ENCODE measurements around the gene DNAH6. TPM values are rescaled to one million over a fixed set of nuclear protein-coding genes. Genes with fewer than 3 reads are reported as not detected.

Gene DNAH6
- total RNA-seq, 2 experiments from 2014 or later, result 0.60 to 1.00 TPM

- peaks cover 76% of the 10 kb centered on the region for H3K4me1 Mint-ChIP-seq
These were observed 266.6 kb downstream of the DNAH6 start for GRCh38 chr2:84782717-84783442.

GRCh38 chr2:84785950-84786349 lies 269.7 kb downstream of the DNAH6 start:
- peaks cover 15% of the 10 kb centered on the region for H3K9me3 Mint-ChIP-seq
- peaks cover 13% of the 10 kb centered on the region for H3K36me3 Mint-ChIP-seq (ENCODE audit: low read depth)
- H3K4me3 Mint-ChIP-seq, result no peak overlapping the region
- H3K27me3 Mint-ChIP-seq, result no peaks in the 10 kb centered on the region
- POLR2A ChIA-PET, result interaction anchor here (0.6 kb wide), 1 partner anchor 38 kb away, joined by 3 read pairs; no protein-coding TSS in a partner anchor
- CTCF ChIA-PET, result interaction anchor here (1.0 kb wide), 1 partner anchor 14 kb away, joined by 4 read pairs; no protein-coding TSS in a partner anchor
- H3K4me1 Mint-ChIP-seq, result peaks cover 46% of the 10 kb centered on the region
- no peak for DNase-seq
- H3K27ac Mint-ChIP-seq, result no peak overlapping the region

More at GRCh38 chr2:84782717-84783442, 266.6 kb downstream of the DNAH6 start:
- Mint-ChIP-seq H3K27ac (peak overlapping the region; percentile 96), H3K27me3 (no peaks in the 10 kb centered on the region), H3K36me3 (ENCODE audit: low read depth) (peaks cover 24% of the 10 kb centered on the region), H3K4me3 (peak overlapping the region; percentile 65), H3K9me3 (peaks cover 31% of the 10 kb centered on the region)
- CTCF ChIA-PET, result interaction anchor here (1.1 to 1.6 kb wide), 3 partner anchors 14 to 143 kb away, joined by 3 to 5 read pairs (median 4); no protein-coding TSS in a partner anchor
- peak; percentile 68 for DNase-seq
- POLR2A ChIA-PET, result no interaction called here

DNA sequence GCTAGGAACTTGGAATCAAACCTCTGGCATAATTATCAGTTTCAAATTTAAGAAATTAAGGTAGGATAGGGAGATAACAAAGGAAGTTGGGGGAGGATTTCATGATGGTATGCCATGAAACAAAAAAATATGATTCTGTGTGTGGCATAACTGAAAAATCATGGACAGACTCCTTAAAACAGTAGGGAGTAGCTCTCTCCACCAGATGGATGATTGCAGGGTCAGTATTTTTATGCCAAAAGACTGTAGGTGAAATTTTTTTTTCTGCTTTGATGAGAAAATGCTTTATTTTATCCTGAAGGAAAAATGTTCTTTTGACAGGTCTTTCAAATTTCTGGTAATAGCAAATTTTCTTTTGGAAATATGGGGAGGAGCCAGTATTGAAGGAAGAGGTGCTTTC lies 270.3 kb downstream of the DNAH6 start:
- DNase-seq, result no peak
- H3K27me3 Mint-ChIP-seq, result no peaks in the 10 kb centered on the region

DNA sequence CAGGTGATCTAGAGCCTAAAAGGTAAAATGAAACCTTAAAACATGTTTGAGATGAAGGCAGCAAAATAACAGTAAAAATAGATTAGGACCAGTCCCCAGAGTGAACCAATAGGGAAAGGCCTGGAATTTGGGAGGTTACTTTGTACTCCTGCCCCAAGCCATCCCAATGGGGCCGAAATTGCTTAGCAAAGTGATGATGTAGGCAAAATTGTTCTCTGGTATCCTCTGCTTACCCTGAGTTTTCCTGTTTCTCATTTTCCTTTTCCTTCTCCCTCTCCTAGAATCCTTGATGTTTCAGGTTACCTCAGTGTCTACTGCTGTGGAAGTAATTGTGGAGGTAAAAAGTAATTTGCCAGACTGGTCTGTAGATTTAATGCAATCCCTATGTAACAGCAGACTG lies 271.7 kb downstream of the DNAH6 start:
- H3K9me3 Mint-ChIP-seq, result peaks cover 25% of the 10 kb centered on the region
- no peaks in the 10 kb centered on the region for H3K27me3 Mint-ChIP-seq
- no peak overlapping the region for H3K4me3 Mint-ChIP-seq
- H3K27ac Mint-ChIP-seq, result no peak overlapping the region
- POLR2A ChIA-PET, result no interaction called here
- H3K36me3 Mint-ChIP-seq (ENCODE audit: low read depth), result peaks cover 22% of the 10 kb centered on the region
- CTCF ChIA-PET, result interaction anchor here (1.5 kb wide), 1 partner anchor 138 kb away, joined by 4 read pairs; no protein-coding TSS in a partner anchor
- no peak for DNase-seq
- peaks cover 26% of the 10 kb centered on the region for H3K4me1 Mint-ChIP-seq

More for the DNA sequence above, 270.3 kb downstream of the DNAH6 start:
- POLR2A ChIA-PET, result interaction anchor here (0.6 kb wide), 1 partner anchor 38 kb away, joined by 3 read pairs; no protein-coding TSS in a partner anchor
- CTCF ChIA-PET, result no interaction called here
- Mint-ChIP-seq H3K9me3 (peaks cover 13% of the 10 kb centered on the region), H3K4me3 (no peak overlapping the region), H3K4me1 (peaks cover 39% of the 10 kb centered on the region), H3K36me3 (ENCODE audit: low read depth) (peaks cover 15% of the 10 kb centered on the region), H3K27ac (no peak overlapping the region)

- no peaks in the 10 kb centered on the region for H3K27me3 Mint-ChIP-seq
- peaks cover 23% of the 10 kb centered on the region for H3K36me3 Mint-ChIP-seq (ENCODE audit: low read depth)
- ChIA-PET CTCF (interaction anchor here (1.5 kb wide), 1 partner anchor 137 kb away, joined by 4 read pairs; no protein-coding TSS in a partner anchor), POLR2A (no interaction called here)
- no peak for DNase-seq
- no peak overlapping the region for H3K27ac Mint-ChIP-seq
- peaks cover 21% of the 10 kb centered on the region for H3K4me1 Mint-ChIP-seq
- H3K9me3 Mint-ChIP-seq, result peaks cover 27% of the 10 kb centered on the region
- H3K4me3 Mint-ChIP-seq, result no peak overlapping the region
These were observed 272.2 kb downstream of the DNAH6 start for GRCh38 chr2:84788498-84788897.

DNA sequence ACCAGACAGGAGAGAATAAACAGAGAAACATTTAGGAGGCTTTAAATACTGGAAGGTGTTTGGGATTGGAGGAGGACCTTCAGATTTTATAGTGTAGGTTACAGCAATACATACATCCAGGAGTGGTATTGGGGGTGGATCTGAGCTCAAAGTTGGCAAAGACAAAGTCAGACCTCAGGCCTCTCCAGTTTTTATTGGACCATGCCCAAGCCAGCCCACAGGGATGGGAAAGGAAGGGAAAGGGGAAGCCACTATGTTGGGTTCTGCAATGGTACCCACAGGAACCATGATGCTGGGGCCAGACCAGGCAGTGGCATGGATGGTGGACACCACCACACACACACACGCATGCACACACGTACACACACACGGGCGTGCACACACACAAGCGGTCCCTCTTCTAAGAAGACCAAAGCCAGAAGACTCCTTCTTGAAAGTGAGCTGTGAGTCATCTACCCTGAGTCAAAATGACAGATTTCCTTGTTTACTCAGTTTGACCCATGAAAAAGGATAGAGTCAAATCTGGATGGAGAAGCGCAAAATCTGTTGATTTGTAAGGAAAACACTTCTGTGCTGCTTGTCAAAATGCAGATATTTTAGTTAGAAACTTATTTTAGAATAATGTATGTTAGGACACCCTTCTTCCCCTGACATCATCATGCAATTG lies 276.7 kb downstream of the DNAH6 start:
- Mint-ChIP-seq H3K9me3 (peaks cover 20% of the 10 kb centered on the region), H3K27ac (no peak overlapping the region), H3K4me3 (no peak overlapping the region), H3K36me3 (ENCODE audit: low read depth) (peaks cover 11% of the 10 kb centered on the region), H3K27me3 (no peaks in the 10 kb centered on the region), H3K4me1 (no peaks in the 10 kb centered on the region)
- POLR2A ChIA-PET, result no interaction called here
- CTCF ChIA-PET, result no interaction called here
- DNase-seq, result no peak

DNA sequence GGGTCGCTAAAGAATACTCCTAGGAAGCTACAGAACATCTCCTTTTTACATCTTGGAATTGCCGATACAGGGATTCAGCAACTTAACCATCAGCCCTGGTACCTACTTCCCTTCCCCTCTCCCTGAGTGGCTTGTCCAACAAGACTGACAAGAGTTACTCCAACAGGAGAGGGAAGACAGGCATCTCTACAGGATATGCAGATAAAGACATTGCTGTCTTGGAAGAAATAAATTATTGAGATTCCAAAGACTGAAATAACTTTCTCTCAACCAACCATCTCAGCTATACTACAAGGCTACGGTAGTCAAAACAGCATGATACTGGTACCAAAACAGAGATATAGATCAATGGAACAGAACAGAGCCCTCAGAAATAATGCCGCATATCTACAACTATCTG lies 277.3 kb downstream of the DNAH6 start:
- peaks cover 20% of the 10 kb centered on the region for H3K9me3 Mint-ChIP-seq
- ChIA-PET CTCF (no interaction called here), POLR2A (no interaction called here)
- H3K36me3 Mint-ChIP-seq (ENCODE audit: low read depth), result peaks cover 11% of the 10 kb centered on the region
- no peaks in the 10 kb centered on the region for H3K4me1 Mint-ChIP-seq
- no peak overlapping the region for H3K27ac Mint-ChIP-seq
- no peak overlapping the region for H3K4me3 Mint-ChIP-seq
- no peak for DNase-seq
- no peaks in the 10 kb centered on the region for H3K27me3 Mint-ChIP-seq

DNA sequence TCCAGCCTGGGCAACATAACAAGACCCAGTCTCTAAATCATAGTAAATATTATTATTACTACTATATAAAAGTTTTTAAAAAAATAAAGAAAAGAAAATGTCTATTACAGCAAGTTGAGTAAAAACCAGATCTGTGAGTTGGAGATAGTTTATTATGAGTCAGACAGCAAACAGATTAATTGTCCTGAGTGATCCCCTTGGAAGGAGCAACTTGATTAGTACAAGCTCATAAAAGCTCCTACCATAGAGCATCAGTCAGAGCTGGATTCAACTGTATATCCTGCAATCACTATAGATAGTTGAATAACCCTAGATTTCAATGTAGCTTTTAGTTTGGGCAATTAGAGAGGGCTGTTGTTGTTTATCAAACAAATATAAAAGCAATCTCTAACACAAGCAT lies 280.5 kb downstream of the DNAH6 start:
- Mint-ChIP-seq H3K4me1 (peaks cover 13% of the 10 kb centered on the region), H3K4me3 (no peak overlapping the region), H3K36me3 (ENCODE audit: low read depth) (peaks cover 12% of the 10 kb centered on the region), H3K9me3 (peaks cover 20% of the 10 kb centered on the region), H3K27ac (no peak overlapping the region), H3K27me3 (no peaks in the 10 kb centered on the region)
- no peak for DNase-seq
- ChIA-PET CTCF (no interaction called here), POLR2A (no interaction called here)

DNA sequence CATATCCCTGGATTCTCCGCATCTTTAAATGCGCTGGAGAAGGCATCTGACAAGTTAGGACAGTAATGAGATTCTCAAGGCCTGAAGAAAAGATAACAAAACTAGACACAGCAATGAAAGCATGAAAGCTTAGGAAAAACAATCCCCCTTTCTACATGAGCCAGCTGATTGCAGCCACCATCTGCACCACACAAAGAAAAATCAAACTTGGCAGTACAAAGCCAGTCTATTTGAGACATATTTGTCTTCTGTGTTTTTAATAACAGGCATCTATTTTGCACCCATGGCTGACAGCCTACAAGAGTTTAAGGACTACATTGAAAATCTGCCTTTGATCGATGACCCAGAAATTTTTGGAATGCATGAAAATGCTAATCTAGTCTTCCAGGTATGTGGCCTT lies 281.0 kb downstream of the DNAH6 start:
- Mint-ChIP-seq H3K27ac (no peak overlapping the region), H3K27me3 (no peaks in the 10 kb centered on the region), H3K4me1 (peaks cover 17% of the 10 kb centered on the region), H3K9me3 (peaks cover 20% of the 10 kb centered on the region), H3K4me3 (no peak overlapping the region), H3K36me3 (ENCODE audit: low read depth) (peaks cover 14% of the 10 kb centered on the region)
- ChIA-PET POLR2A (no interaction called here), CTCF (no interaction called here)
- no peak for DNase-seq

- peaks cover 8% of the 10 kb centered on the region for H3K36me3 Mint-ChIP-seq (ENCODE audit: low read depth)
- no peak overlapping the region for H3K27ac Mint-ChIP-seq
- H3K4me3 Mint-ChIP-seq, result no peak overlapping the region
- DNase-seq, result no peak
- no peaks in the 10 kb centered on the region for H3K27me3 Mint-ChIP-seq
- peaks cover 17% of the 10 kb centered on the region for H3K4me1 Mint-ChIP-seq
- POLR2A ChIA-PET, result no interaction called here
- H3K9me3 Mint-ChIP-seq, result peaks cover 19% of the 10 kb centered on the region
- CTCF ChIA-PET, result interaction anchor here (1.6 to 1.9 kb wide), 2 partner anchors 14 to 20 kb away, joined by 4 read pairs; no protein-coding TSS in a partner anchor
These were observed 283.5 kb downstream of the DNAH6 start for GRCh38 chr2:84799772-84800171.

GRCh38 chr2:84800194-84800805 lies 284.0 kb downstream of the DNAH6 start:
- Mint-ChIP-seq H3K27ac (peak overlapping the region; percentile 80), H3K4me1 (peaks cover 17% of the 10 kb centered on the region), H3K36me3 (ENCODE audit: low read depth) (peaks cover 8% of the 10 kb centered on the region), H3K27me3 (no peaks in the 10 kb centered on the region), H3K4me3 (peak overlapping the region; percentile 12), H3K9me3 (peaks cover 19% of the 10 kb centered on the region)
- POLR2A ChIA-PET, result no interaction called here
- no peak for DNase-seq
- CTCF ChIA-PET, result interaction anchor here (1.6 kb wide), 1 partner anchor 15 kb away, joined by 4 read pairs; no protein-coding TSS in a partner anchor

DNA sequence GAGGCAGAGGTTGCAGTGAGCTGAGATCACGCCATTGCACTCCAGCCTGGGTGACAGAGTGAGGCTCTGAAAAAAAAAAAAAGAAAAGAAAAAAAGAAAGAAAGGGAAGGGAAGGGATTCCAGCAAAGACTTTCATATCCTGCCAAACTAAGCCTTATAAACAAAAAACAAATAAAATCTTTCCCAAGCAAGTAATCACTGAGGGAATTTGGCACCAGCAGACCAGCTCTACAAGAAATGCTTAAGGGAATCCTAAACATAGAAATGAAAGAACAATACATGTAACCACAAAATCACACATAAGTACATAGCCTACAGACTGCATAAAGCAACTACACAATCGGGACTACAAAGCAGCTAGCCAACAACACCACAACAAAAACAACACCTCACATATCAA lies 285.5 kb downstream of the DNAH6 start:
- POLR2A ChIA-PET, result no interaction called here
- CTCF ChIA-PET, result interaction anchor here (0.6 kb wide), 1 partner anchor 127 kb away, joined by 3 read pairs; no protein-coding TSS in a partner anchor
- no peak overlapping the region for H3K4me3 Mint-ChIP-seq

More for the DNA sequence above, 285.5 kb downstream of the DNAH6 start:
- Mint-ChIP-seq H3K36me3 (ENCODE audit: low read depth) (peaks cover 8% of the 10 kb centered on the region), H3K27me3 (no peaks in the 10 kb centered on the region), H3K27ac (no peak overlapping the region), H3K9me3 (peaks cover 19% of the 10 kb centered on the region), H3K4me1 (peaks cover 17% of the 10 kb centered on the region)
- DNase-seq, result no peak
